Left colon (tissue), 2 donors: Measurements from ENCODE around the gene RSU1. TPM values are rescaled to one million over a fixed set of nuclear protein-coding genes. Genes with fewer than 3 reads are reported as not detected.
A peak's percentile ranks its signal among the peaks of the same experiment; 100 is the strongest.

ENCODE experiments used
- ATAC-seq: fragments of 200-7000 bp; cut with Tn5 transposase; one replicate; pipeline ENCODE4 v1.9.1; 2020; ENCODE audit warnings: mild to moderate bottlenecking, moderate library complexity
- DNase-seq, 2 donors: peaks; one replicate each; pipeline ENCODE4 v3.0.0-alpha.2; 2020
- intact Hi-C, 2 donors: fragments of 100-400 bp; cut with DNase I in 1 of 2; cut with micrococcal nuclease in 1 of 2; formaldehyde crosslinking; loops; one replicate each; pipeline versions ENCODE4 v1.11.2 to v1.14.0; 2022; cut with DNase I, micrococcal nuclease
- total RNA-seq, 2 donors: library from RNA; stranded (reverse); fragmentation: NEBNext Ultra II Directional; extraction: Animal tissue kit (Norgen Biotek cat#: 25700); gene quantifications; one replicate each; pipeline ENCODE4 v1.2.1, GENCODE V29; 2021
- donor health status: DM: no; HTN: no; CAD: no.
- donor health status: DM: yes; HTN: yes; CAD: no.

RSU1 gene
- total RNA-seq, 2 donors from 2014 or later = 79.7 to 87.5 TPM

DNA sequence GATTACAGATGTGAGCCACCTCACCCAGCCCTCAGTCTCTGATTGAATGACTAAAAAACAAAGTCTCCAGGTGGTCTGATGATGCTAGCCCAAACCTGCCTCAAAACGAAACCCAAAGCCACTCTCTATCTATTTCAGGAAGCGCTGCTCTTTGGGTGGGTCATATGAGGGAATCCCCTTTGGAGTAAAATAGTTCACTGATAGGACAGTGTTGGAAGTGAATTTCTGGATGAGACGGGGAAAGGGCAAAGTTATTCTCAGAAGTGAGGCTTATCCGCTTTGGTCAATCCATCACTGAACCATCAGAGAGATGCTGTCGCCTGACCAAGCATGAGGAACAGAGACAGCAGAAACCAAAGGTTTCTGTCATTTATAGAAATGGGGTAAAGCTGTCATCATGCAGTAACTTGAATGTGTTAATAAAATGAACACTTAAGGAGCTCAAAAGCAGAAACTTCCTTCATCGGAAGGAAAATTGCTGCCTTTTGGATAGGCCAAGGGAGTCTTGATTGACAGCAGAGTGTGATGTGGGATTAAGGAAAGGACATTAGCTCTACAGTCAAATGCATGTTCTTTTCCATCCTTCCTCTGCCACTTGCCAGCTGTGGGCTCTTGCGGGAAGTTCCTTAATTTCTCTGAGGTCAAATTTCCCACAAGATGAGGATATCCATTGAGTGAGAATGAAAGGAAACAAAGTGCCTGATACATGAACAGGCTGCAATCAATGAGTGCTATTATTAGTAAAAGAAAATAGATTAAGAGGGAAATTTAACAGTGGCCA is 230.7 kb downstream of the RSU1 start:
- intact Hi-C loops = no loop called here
- ATAC-seq (no peak), DNase-seq (no peak)

DNA sequence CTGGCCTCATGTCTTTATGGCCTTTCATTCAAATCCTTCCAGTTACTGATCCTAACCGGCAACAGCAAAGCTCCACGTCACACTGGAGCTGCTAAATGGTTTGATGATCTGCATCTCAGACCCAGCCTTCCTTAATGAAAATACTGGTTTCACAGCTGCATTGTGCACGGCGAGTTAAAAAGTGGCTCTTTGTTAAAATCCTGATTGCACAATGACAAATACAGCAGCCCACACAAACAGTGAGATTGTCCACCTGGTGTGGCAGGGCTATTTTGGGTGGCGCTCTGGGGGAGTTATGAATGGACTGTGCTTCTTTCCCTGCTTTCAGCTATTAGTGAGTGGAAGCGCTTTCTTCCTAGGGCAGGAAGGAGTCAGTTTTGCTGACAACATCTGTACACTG is 232.1 kb downstream of the RSU1 start:
- no peak for ATAC-seq
- intact Hi-C loops = no loop called here
- no peak for DNase-seq

DNA sequence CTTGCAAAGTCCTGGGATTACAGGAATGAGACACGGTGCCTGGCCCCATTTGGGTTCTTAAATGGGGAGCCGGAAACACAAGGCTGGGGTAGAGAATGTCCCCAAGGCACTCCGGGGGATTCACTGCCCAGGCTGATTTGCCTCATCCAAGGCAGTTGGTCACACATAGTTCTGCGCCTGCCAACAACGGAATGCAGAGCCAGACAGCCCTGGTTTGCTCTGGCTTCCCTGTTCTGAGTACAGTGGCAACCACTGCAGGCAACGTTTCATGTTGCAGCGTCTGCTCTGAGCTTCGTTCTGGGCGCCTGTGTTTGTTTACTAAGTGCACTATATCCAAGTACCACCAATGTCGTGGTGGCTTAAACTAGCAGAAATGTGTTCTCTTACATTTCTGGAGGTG is 233.8 kb downstream of the RSU1 start:
- DNase-seq (no peak), ATAC-seq (no peak)
- intact Hi-C loops = no loop called here

DNA sequence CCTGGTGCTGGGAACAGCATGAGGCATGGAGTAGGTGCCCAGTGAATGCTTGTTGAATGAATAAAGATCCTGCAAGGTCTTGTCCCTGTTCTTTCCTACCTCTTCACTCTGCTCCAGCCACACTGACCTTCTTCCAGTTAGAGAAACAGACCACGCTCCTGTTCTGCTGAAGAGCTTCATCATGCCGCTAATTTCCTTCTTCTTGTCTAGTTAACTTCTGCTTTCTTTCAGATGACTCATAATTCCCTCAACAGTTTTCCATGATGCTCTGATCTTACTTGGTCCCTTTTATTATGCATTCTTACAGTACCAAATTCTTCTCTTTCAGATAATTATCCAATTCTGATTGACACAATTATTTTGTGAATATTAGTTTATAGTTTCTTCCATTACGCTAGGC is 236.0 kb downstream of the RSU1 start:
- DNase-seq = no peak
- ATAC-seq = no peak
- intact Hi-C loops = no loop called here

DNA sequence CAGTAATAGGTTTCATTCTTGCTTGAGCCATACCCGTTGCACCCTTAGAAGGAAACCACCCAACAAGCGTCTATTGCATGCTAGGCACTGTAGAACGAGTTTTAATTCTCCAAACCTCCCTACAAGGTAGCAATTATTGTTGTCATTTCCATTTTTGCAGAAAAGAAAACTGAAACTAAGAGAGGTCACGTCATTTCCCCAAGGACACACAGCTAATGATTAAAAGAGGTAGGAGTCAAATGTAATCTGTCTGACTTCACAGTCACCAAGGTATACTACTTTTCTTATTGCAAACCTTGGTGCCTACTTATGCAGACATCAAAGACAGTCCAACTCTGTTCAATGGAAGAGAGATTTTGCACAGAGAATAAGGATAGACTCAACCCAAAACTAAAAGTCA is 246.5 kb downstream of the RSU1 start:
- DNase-seq = no peak
- intact Hi-C loops = no loop called here
- no peak for ATAC-seq

DNA sequence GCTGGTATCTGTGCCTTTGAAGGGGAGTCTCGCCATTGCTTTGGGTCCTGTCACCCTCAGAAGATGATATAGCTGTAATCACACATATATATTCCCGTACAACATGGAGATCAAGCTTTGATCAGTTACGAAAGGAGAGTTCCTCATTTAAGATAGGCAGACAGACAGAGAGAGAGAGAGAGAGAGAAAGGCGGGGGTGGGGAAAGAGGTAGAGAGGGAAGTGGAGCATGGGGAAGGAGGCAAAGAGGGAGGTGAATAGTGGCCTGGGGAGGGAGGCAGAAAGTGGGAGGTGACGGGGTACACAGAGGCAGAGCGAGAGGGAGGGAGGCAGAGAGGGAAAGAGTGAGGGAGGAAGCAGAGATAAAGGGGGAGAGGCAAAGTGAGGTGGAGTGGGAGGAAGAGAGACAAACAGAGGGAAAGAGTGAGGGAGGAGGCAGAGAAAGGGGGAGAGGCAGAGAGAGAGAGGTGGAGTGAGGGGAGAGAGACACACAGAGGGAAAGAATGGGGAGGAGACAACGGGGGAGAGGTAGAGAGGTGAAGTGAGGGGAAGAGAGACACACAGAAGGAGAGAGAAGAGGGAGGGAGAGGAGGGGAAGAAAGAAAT is 250.9 kb downstream of the RSU1 start:
- DNase-seq = no peak
- no peak for ATAC-seq
- intact Hi-C loops = no loop called here

DNA sequence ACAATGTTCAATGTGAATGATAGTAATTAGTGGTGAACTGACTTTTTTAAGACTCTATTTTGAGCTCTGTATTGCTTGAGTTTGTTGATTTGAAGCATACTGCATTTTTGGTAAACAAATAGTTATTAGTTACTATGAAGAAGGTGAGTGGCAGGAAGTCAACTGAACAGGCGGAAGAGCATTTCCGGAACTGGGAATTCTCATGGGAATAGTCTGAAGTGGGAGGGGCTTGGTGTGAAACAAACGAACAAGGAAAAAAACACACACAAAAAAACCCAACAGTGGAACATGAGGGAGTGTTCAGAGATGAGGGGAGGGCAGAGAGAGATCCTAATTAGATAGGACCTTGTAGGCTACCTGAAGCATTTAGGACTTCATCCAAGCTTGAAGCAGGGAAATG is 251.6 kb downstream of the RSU1 start:
- intact Hi-C loops = no loop called here
- DNase-seq (no peak), ATAC-seq (no peak)

DNA sequence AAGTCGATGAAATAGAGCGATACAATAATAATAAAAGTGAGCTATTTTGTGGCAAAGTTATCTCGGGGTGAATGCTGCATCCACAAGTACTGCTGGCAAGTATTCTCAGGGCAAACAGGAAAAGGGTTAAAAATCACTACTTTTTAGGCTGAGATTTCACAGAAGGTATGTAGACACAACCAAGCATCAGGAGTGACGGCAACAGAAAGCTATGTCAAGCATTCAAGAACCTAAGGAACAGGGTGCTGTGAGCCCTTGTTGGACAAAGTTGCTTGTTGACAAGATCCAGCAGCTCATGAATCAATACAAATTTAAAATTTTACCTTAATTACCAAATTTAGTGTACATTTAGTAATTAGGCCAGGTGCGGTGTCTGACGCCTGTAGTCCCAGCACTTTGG is 254.3 kb downstream of the RSU1 start:
- intact Hi-C loops = no loop called here
- DNase-seq (no peak), ATAC-seq (no peak)

DNA sequence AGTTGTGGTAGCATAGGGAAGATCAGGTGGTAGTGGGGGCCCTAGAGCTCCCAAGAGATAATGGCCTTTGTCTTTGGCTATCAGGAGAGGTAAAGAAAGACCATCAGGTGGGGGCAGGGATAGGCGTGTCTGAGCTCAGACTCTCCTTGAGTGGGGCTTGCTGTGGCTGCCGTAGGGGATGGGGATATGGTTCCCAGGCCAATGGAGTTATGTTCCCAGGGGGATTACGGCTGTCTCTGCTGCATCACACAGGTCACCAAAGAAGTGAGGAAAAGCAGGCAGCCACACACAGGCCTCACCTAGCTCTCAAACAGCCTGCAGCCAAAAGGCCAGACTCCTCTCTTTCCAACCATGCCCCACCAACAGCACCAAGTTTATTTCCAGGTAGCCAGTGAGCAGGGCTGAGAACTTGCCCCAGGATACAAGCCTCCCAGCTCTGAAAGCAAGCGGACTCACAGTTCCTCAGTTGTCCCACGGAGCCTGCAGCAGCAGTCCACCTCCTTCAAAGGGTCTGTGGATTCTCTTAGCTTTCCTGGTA is 257.9 kb downstream of the RSU1 start:
- intact Hi-C loops = no loop called here
- ATAC-seq = no peak

DNA sequence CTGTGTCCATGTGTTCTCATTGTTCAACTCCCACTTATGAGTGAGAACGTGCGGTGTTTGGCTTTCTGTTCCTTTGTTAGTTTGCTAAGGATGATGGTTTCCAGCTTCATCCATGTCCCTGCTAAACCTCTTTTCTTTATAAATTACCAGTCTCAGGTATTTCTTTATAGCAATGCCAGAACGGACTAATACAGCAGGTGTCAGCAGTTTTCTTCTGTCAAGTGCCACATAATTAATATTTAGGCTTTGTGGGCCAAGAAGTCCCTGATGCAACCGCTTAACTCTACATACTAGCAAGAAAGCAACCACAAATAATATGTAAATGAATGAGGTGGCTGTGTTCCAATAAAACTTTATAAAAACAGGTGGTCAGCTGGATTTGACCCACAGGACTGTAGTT is 269.3 kb downstream of the RSU1 start:
- intact Hi-C loops = no loop called here
- no peak for ATAC-seq

More for the DNA sequence above, 257.9 kb downstream of the RSU1 start:
- no peak for DNase-seq

DNA sequence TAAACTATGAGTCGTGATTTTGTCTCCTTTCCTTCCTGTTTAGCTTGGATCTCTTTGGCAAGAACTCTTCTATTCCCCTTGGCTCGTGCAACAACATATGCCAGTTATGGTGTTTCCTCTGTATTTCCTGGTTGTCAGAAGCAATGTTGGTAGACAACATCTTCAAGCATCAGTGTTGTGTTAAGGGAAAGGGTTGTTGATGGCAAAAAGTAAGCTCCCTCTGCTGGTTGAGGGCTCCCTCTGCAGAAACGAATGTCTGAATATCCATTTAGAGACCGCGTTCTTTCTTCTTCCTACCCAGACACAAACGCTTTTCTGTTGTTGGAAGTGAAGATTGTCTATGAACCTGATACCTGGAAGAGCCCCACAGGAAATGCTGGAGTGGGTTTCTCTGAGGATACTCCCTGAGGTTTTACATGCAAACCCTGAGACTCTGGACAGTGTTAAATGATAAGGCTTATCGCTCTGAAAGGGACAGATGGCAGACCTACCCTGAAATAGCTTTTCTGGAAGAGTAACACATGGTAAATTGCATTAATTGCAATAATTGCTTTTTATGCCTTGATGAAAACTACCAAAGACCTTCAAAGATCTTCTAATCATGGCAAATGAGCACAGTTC is 272.0 kb downstream of the RSU1 start:
- peak; percentile 45 for ATAC-seq
- no peak for DNase-seq
- intact Hi-C loops = no loop called here

More for the DNA sequence above, 269.3 kb downstream of the RSU1 start:
- DNase-seq = no peak

DNA sequence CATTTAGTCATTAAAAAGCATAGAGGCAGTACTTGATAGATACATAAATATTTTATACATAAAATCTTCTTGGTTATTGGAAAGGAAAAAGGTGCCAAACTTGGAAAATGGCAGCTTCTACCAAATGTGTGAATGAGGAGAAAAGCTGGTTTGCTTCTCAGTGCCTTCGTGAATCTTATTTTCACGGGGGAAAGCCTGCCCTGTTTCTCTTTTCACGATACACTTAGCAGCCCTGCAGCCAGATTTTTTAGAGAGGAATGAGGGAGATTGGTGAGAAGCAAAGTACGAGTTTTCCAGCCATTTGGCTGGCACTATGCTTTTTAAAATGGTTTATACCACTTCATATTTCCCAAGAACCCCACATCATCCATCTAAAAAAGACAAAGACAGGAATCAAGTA is 272.6 kb downstream of the RSU1 start:
- no peak for ATAC-seq
- intact Hi-C loops = no loop called here
- no peak for DNase-seq

DNA sequence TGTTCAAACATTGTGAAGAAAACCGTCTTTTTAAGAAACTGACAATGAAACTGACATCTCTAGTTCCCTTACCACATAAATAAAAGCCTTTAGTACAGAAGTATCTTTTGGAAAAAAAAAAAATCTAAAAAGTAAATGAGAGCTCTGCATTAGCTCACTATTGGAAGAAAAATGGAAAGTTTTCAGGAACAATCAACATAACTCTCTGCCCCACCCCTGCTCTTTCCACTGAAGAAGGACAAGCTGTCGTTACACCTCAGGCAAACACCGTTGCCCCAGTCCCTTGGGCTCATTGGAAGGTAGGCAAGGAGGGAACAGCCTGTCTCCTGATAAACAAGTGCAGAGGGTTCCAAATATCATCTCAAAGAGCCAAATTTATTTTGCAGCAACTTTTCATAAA is 273.1 kb downstream of the RSU1 start:
- ATAC-seq = no peak
- no peak for DNase-seq
- intact Hi-C loops = no loop called here
